OCI-LY3 (cell line): Measurements from ENCODE around the gene EGFL7.

Experiments
- H2AFZ ChIP-seq: fragments of 200-600, 300-600 bp; shearing (Covaris generic); 2 replicates; pipeline ENCODE4 v1.6.0; 2014; ENCODE audit warnings: antibody characterized with exemption, low read depth, low read length
- H3K27ac ChIP-seq: fragments of 200-600, 300-600 bp; sonication (generic); 2 replicates; pipeline ENCODE4 v1.5.1; 2014; ENCODE audit warnings: mild to moderate bottlenecking, low read length, moderate library complexity, mixed read lengths
- H3K27me3 ChIP-seq: fragments of 200-600, 300-600 bp; sonication (generic); 2 replicates; pipeline ENCODE4 v1.6.1; 2014; ENCODE audit warnings: low read depth, low read length, mixed read lengths
- H3K36me3 ChIP-seq: fragments of 200-600, 300-600 bp; sonication (generic); replicated peaks from 2 replicates; pipeline ENCODE3; 2014; ENCODE audit warnings: low read depth, low read length, mixed read lengths
- H3K4me1 ChIP-seq: fragments of 300-600, 200-600 bp; sonication (generic); 2 replicates; pipeline ENCODE4 v1.6.1; 2014; ENCODE audit warnings: low read length, mixed read lengths
- H3K4me2 ChIP-seq: fragments of 200-600, 300-600 bp; sonication (generic); 2 replicates; pipeline ENCODE4 v1.6.1; 2014; ENCODE audit warnings: low read length, mixed read lengths
- H3K4me3 ChIP-seq: fragments of 300-600, 200-600 bp; sonication (generic); 2 replicates; pipeline ENCODE4 v1.5.1; 2014; ENCODE audit warnings: antibody characterized with exemption, mild to moderate bottlenecking, low read length, moderate library complexity
- H3K79me2 ChIP-seq: fragments of 300-600, 200-600 bp; shearing (Covaris generic); 2 replicates; pipeline ENCODE4 v1.6.1; 2014; ENCODE audit warnings: mild to moderate bottlenecking, low read length, mixed read lengths
- H3K9ac ChIP-seq: fragments of 300-600, 200-600 bp; shearing (Covaris generic); 2 replicates; pipeline ENCODE4 v1.6.0; 2014; ENCODE audit warnings: mild to moderate bottlenecking, low read length, moderate library complexity
- H3K9me3 ChIP-seq: fragments of 200-600, 300-600 bp; shearing (Covaris generic); 2 replicates; pipeline ENCODE4 v1.6.1; 2014; ENCODE audit warnings: low read length, mixed read lengths; ENCODE audit not compliant: insufficient read depth
- H4K20me1 ChIP-seq: fragments of 200-600, 300-600 bp; sonication (generic); 2 replicates; pipeline ENCODE4 v1.6.1; 2016; ENCODE audit warnings: low read length, mixed read lengths; ENCODE audit not compliant: insufficient read depth
- EZH2phosphoT487 ChIP-seq: fragments of 200-600 bp; shearing (Covaris generic); IDR thresholded peaks from 2 replicates; pipeline ENCODE4 v1.6.1; 2018; ENCODE audit warnings: antibody characterized with exemption, mixed run types, low read depth
- TF ChIP-seq, protein P1 (sequence below): fragments of 200-600, 300-600 bp; sonication (generic); IDR thresholded peaks from 2 replicates; pipeline ENCODE4 v1.5.1; 2014; ENCODE audit warnings: antibody characterized with exemption, low read length, low read depth

EGFL7 gene

GRCh38 chr9:136623842-136624183 is 38.9 kb upstream of the EGFL7 start:
- H3K36me3 ChIP-seq, result no peaks in the 10 kb centered on the region
- TF ChIP-seq EZH2phosphoT487, result no peak
- TF ChIP-seq, protein P1, sequence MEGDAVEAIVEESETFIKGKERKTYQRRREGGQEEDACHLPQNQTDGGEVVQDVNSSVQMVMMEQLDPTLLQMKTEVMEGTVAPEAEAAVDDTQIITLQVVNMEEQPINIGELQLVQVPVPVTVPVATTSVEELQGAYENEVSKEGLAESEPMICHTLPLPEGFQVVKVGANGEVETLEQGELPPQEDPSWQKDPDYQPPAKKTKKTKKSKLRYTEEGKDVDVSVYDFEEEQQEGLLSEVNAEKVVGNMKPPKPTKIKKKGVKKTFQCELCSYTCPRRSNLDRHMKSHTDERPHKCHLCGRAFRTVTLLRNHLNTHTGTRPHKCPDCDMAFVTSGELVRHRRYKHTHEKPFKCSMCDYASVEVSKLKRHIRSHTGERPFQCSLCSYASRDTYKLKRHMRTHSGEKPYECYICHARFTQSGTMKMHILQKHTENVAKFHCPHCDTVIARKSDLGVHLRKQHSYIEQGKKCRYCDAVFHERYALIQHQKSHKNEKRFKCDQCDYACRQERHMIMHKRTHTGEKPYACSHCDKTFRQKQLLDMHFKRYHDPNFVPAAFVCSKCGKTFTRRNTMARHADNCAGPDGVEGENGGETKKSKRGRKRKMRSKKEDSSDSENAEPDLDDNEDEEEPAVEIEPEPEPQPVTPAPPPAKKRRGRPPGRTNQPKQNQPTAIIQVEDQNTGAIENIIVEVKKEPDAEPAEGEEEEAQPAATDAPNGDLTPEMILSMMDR, result no peak
- no peak overlapping the region for H3K4me3 ChIP-seq
- H3K9me3 ChIP-seq, result no peaks in the 10 kb centered on the region
- H3K79me2 ChIP-seq, result no peaks in the 10 kb centered on the region
- H3K27me3 ChIP-seq, result no peaks in the 10 kb centered on the region; the same call in 1 of the 2 replicates
- no peaks in the 10 kb centered on the region for H4K20me1 ChIP-seq
- no peak overlapping the region for H2AFZ ChIP-seq
- no peak overlapping the region; the same call in 1 of the 2 replicates for H3K4me2 ChIP-seq
- no peak overlapping the region for H3K27ac ChIP-seq
- H3K9ac ChIP-seq, result no peak overlapping the region
- H3K4me1 ChIP-seq, result peaks cover 18% of the 10 kb centered on the region

DNA sequence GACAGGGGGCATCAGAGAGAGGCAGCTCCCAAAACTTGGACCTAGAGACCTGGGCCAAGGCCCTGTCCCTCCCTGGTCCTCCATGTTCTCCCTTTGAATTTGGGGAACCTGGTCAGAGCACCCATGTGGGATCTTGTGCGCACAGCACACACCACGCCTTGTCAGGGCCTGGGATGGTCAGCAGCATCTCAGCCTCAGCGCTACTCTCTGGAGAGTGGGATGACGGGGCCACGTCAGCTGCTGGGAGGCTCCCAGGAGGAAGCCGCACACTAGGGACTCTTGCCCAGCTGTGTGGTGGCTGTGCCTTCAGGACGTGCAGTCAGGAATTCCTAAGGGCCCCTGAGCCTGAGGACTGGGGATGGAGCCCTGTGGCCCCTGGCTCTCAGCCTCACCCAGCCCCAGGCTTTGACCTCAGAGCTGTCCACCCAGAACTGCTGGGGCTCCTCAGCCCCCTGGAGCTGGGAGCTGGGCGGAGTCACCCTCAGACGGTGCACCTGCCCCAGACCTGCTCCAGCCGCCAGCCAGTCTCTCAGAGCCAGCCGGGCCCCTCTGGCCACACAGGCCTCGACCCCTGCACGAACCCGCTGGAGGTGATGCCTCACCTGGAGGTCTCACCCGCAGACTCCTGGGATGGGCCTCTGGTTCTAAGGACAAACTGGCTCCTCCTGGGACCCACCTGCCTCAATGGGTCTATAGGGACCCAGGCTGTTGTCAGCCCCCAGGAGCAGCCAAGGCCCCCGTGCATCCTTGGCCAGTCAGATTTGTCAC is 38.3 kb upstream of the EGFL7 start:
- no peaks in the 10 kb centered on the region for H4K20me1 ChIP-seq
- no peaks in the 10 kb centered on the region for H3K9me3 ChIP-seq
- H3K27me3 ChIP-seq, result no peaks in the 10 kb centered on the region; the same call in 1 of the 2 replicates
- no peak overlapping the region; the same call in 1 of the 2 replicates for H3K4me2 ChIP-seq
- H2AFZ ChIP-seq, result no peak overlapping the region
- peaks cover 13% of the 10 kb centered on the region for H3K4me1 ChIP-seq
- H3K27ac ChIP-seq, result no peak overlapping the region
- no peak overlapping the region for H3K4me3 ChIP-seq
- H3K79me2 ChIP-seq, result no peaks in the 10 kb centered on the region
- no peak overlapping the region for H3K9ac ChIP-seq
- TF ChIP-seq, protein P1, result no peak
- no peak for TF ChIP-seq EZH2phosphoT487
- no peaks in the 10 kb centered on the region for H3K36me3 ChIP-seq

DNA sequence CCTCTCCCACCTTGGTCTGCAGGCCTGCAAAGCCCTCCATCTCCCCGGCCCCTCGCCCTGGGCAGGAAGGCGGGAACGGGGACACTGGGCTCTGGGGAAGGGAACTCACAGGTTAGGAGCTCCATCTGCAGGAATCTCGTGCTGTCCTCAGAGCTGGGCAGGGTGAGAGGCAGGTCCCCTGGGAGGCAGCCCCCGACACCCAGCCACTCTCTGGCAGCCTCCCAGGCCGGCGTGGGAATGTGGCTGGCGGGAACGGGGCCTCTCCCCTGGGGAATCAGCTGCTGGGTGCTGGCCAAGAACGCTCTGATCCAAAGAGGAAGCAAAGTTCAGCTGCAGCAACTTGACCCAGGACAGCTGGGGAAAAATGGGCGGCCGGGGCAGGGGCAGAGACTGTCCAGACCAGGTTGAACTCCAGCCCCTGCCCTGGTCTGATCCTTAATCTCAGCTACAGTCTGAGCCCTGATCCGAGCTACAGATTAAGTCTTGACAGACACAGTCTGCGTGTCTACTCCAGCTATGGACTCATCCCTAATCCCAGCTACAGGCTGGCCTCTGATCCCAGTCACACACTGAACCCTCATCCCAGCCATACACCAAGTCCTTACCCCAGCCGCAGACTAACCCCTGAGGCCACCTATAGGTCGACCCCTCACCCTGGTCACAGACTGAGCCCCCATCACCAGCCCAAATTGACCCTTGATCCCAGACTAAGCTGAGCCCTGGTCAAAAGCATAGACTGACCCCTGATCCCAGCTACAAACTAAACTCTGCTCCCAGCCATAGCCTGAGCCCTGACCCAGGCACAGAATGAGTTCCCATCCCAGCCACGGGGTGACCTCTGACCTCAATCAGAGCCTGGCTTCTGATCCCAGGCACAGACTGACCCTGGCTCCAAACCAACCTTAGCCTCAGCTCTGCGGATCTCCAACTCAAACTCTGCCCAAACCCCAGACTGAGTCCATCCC is 37.3 kb upstream of the EGFL7 start:
- Histone ChIP-seq H3K9ac (no peak overlapping the region), H3K27me3 (no peaks in the 10 kb centered on the region; the same call in 1 of the 2 replicates), H3K4me3 (no peak overlapping the region), H3K4me2 (no peak overlapping the region), H3K79me2 (no peaks in the 10 kb centered on the region), H2AFZ (no peak overlapping the region), H3K27ac (no peak overlapping the region), H3K4me1 (peaks cover 15% of the 10 kb centered on the region), H3K36me3 (no peaks in the 10 kb centered on the region), H4K20me1 (no peaks in the 10 kb centered on the region), H3K9me3 (no peaks in the 10 kb centered on the region)
- TF ChIP-seq EZH2phosphoT487, result no peak
- TF ChIP-seq, protein P1, result peak; percentile 48
